ENCODE data around the gene SHMT1.
"Not testable (repeated sequence)": the region's sequence is repeated elsewhere in the genome, so short reads cannot be mapped to it uniquely, and the experiment has no call there.

DNA sequence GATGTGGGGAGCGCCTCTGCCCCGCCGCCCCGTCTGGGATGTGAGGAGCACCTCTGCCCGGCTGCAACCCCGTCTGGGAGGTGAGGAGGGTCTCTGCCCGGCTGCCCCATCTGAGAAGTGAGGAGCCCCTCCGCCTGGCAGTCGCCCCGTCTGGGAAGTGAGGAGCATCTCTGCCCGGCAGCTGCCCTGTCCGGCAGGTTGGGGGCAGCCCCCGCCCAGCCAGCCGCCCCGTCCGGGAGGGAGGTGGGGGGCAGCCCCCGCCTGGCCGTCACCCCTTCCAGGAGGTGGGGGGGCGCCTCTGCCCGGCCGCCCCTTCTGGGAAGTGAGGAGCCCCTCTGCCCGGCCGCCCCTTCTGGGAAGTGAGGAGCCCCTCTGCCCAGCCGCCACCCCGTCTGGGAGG lies 25.2 kb downstream of the SHMT1 start:
- TF ChIP-seq, protein P1, sequence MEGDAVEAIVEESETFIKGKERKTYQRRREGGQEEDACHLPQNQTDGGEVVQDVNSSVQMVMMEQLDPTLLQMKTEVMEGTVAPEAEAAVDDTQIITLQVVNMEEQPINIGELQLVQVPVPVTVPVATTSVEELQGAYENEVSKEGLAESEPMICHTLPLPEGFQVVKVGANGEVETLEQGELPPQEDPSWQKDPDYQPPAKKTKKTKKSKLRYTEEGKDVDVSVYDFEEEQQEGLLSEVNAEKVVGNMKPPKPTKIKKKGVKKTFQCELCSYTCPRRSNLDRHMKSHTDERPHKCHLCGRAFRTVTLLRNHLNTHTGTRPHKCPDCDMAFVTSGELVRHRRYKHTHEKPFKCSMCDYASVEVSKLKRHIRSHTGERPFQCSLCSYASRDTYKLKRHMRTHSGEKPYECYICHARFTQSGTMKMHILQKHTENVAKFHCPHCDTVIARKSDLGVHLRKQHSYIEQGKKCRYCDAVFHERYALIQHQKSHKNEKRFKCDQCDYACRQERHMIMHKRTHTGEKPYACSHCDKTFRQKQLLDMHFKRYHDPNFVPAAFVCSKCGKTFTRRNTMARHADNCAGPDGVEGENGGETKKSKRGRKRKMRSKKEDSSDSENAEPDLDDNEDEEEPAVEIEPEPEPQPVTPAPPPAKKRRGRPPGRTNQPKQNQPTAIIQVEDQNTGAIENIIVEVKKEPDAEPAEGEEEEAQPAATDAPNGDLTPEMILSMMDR (optimal IDR thresholded peaks at IDR 0.05 in 1 of 3, IDR thresholded peaks at IDR 0.05 in 1 of 3, conservative IDR thresholded peaks at IDR 0.05 in 1 of 3; ENCODE audit: extremely low read depth in 1 of 3, insufficient read depth in 2 of 3, low read length in 3 of 3): not testable (repeated sequence)
- not testable (repeated sequence) for TF ChIP-seq EZH2 (IDR thresholded peaks at IDR 0.05; ENCODE audit: low read length)
